Erythroblast (primary cell): ENCODE measurements around the gene ACTL10.

Source experiments
- GATA1 ChIP-seq: IDR thresholded peaks from 2 replicates; pipeline ENCODE4 v1.6.1; 2011; ENCODE audit warnings: low read depth, mild to moderate bottlenecking, control low read depth, low read length, moderate library complexity
- POLR2A ChIP-seq: IDR thresholded peaks from 2 replicates; pipeline ENCODE4 v1.6.1; 2011; ENCODE audit warnings: mild to moderate bottlenecking, low read length

DNA sequence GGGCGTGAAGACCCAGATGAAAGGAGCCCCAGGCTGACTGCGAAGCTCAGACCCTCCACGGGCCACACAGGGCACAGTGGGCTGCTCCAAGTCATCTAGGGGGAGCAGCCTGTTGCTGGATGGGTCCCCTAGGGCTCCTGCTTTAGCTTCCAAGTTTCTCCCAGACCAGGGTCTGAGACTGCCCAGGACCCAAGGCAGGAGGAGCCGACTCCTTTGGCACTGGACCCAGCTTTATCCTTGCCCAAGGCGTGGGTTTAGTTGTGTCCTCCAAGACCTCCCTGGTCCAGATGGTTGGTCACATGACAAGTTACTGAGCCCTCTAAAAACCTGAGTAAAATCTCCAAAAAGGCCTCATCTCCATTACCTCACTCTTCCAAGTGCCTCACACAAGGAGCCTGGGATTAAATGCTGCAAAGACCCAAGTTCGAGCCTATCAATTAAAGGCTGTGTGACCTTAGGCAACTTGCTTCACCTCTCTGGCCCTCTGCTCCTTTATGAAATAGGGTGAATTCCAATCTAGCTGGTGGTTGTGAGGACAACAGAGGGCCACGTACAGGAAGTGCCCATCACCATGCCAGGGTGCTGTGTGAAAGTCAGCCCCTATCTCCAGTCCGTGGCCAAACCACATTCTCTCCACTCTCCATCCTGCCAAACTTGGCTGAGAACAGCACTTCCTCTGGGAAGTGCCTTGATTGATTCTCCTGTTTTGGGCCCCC lies 5.0 kb downstream of the ACTL10 start:
- TF ChIP-seq POLR2A (no peak), GATA1 (no peak)
